Fibroblast of skin of left biceps (primary cell): ENCODE data around the gene ABHD6.
"Not testable (repeated sequence)": the region's sequence is repeated elsewhere in the genome, so short reads cannot be mapped to it uniquely, and the experiment has no call there.

ENCODE experiments used
- DNase-seq, 2 experiments: peaks; one replicate each; pipeline ENCODE4 v3.0.0-alpha.2; 2013; ENCODE audit warnings: low read depth in 2 of 2

ABHD6 gene, protein sequence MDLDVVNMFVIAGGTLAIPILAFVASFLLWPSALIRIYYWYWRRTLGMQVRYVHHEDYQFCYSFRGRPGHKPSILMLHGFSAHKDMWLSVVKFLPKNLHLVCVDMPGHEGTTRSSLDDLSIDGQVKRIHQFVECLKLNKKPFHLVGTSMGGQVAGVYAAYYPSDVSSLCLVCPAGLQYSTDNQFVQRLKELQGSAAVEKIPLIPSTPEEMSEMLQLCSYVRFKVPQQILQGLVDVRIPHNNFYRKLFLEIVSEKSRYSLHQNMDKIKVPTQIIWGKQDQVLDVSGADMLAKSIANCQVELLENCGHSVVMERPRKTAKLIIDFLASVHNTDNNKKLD

DNA sequence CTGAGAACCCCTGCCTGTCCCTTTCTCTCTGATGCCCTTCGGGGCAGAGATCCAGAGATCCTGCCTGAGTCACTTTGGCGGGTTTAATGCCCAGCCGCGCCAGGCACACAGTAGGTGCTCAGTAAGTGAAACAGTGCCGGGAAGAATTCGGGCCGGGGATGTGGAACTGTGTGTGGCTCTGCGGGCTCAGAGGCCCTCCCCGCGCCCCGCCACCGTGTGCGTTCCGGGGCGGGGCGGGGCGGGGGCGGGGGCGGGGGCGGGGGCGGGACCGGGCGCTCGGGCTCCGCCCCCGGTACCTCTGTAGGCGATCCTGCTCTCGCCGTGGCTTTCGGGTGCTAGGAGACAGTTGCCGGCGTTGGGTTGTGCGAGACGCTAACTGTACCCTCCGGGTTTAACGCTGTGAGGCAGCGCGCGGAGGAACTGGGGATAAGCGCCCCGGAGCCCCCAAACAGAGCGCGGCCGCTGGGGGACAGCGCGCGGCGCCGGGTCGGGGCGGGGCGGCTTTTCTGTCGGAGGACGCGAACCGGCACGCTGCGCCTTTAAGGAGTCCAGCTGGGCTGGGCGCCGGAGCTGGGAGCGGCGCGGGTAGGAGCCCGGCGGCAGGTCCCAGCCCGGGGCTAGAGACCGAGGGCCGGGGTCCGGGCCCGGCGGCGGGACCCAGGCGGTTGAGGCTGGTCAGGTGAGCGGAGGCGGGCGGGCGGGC lies at the start of gene ABHD6:
Gene ABHD6, plus strand, starts transcription at position 555 of the 703 bp plus-strand sequence. CDS start 18,795 bp downstream, outside the sequence.
- DNase-seq: peak; percentile 22 to 33

DNA sequence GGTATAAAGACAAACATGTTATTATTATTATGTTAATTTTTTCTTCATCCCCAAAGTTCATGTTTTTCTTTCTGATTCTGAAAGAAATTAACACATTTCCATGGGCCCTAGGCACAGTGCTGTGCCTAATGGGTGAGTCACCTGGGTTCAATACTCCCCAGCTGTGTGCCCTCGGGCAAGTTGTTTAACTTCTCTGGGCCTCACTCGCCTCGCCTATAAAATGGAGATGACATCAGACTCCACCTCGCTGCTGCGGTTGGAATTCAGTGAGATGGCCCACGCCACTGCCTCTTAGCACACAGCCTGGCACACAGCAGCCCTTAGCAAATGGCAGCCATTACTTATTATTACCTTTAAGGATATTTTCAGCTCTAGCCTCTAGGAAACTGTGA lies 49.4 kb upstream of the ABHD6 start:
- no peak for DNase-seq

DNA sequence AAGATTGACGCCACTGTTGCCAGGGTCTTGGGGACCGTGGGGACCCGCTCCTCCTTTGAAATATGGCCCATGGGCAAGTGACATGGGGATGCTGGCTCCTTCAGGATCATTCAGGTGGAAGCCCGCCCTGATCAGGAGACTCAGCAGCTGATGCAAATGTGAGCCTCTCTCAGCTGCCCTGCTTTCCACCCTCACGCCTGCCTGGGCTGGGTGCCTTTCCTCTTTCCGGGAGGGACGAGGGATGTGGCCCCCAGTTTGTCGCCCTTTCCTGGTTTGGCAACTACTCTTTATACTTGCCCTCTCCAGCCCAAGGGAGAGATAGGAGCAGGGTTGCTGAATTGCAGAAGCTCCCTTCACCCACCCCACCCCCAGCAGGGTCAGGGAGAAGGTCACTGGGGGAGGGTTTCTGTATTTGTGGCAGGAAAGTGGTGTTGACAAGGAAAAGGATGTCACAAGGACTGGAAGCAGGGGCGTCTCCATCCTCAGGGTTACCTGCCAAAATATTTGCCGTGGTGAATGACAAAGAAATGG lies 48.6 kb upstream of the ABHD6 start:
- DNase-seq: no peak

DNA sequence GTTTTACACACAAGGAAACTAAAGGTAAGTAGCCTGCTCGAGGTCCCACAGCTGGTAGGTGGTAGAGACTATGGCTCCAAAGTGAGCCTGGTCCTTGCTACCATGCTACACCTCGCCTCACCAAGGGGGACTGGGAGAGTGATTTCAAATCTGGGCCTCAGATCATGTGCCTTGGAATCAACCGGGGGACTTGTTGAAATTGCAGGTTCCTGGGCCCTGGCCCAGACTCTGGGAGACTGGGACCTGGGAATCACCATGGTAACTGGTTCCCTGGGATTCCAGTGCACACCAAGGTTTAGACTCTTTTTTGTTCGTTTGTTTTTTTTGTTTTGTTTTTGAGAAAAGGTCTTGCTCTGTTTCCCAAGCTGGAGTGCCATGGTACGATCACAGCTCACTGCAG lies 47.9 kb upstream of the ABHD6 start:
- DNase-seq: no peak

DNA sequence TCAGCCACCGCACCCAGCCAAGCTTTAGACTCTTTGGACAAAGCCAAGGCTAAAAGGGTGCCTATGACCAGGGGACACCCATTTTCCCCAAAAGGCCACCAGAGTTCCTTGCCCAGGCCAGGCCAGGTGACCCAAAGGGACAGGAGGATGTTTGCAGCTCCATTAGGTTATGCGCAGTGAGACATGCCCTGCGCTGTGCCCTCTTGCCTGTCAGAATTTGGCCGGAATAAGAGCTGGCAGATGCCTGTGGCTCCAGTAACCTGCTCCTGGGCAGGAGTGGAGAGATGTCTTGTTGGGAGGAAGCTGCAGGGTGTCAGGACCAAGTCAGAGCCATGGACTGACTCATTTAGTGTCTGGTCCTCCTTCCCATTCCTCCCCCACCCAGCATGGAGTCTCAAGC lies 47.3 kb upstream of the ABHD6 start:
- DNase-seq: no peak

DNA sequence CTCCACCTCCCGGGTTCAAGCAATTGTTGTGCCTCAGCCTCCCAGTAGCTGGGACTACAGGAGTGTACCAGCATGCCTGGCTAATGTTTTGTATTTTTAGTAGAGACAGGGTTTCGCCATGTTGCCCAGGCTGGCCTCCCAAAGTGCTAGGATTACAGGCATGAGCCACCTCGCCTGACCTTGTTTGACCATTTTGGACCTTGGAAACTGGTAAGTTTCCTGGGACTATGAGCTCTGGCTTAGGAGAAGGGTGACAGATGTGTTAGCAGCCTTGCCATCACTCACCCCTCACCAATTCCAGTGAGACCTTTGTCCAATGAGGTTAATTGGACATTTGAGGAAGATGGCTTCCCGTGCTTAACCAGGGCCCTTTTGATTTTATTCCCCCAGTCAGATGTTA lies 46.7 kb upstream of the ABHD6 start:
- no peak for DNase-seq

DNA sequence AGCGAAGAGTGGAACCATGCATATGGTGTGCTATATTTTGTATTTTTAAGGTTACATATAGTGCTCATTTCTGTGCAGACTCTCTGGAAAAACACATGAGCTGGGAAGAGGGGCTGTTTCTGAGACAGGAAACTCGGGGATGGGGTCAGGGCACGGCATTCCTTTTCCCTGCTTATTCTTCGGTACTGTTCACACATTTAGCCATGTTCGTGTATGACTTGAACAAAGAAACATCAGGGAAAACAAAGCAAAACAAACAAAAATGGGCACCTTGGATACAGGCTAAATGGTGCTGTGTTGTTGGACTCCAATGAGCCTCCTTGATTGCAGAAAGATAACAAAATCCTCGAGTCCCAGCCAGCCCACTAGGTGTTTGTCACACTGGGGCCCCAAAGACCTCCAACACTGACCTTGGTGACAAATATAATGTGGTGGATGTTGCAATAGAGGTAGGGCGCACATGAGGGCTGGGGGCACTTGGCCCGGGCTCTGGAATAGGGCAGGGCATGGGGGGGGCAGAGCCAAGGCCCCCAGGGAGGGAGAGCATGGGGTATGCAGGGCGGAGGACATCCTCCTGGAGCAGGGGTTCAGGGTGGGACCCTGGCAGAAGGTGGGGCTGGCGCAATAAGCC lies 46.1 kb upstream of the ABHD6 start:
- no peak for DNase-seq

DNA sequence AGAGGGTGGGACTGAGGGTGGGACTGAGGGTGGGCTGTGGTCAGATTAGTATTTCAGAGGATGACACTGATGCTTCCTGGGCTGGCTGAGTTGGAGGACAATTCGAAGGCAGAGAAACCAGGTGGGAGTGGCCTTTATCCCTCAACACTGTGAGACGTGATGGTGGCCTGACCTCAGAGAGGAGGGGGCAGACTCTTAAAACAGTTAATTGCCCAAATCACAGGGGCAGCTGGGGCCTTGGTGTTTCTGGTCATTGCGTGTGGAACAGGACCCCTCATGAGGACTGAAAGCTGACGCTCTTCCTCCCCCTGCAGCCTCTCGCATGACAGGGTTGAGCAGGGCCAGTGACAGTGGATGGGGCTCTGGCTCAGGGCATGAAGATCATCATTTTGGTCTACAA lies 45.5 kb upstream of the ABHD6 start:
- DNase-seq: no peak

DNA sequence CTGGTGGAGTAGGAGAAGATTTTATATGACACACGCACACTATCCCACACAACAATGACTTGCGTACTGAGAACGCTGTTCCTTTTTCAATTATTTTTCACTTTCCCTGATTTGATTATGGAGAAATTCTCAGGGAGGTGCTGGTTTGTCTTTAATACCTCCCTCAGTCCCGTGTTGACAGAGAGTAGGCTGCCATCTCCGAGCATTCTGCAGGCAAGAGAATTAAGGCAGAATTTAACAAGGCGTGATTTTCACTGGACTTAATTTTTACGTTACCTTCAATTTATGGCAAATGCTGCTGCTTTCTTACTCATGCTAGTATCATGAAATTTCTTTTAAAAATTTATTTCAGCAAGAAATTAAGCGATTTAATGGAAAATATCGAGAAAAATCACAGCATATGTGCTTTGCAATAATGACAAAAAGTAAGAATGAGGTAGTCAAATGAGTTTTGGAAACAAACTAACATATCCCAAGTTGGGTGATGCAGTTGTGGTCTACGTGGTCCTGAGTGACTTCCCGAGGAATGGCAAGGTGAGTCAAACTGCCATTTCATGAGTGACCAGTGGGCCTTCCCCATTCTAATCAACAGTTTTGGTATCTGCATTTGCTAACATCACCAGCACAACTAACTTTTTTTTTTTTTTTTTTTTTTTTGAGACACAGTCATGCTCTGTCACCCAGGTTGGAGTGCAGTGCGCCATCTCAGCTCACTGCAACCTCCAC lies 43.7 kb upstream of the ABHD6 start:
- no peak for DNase-seq

DNA sequence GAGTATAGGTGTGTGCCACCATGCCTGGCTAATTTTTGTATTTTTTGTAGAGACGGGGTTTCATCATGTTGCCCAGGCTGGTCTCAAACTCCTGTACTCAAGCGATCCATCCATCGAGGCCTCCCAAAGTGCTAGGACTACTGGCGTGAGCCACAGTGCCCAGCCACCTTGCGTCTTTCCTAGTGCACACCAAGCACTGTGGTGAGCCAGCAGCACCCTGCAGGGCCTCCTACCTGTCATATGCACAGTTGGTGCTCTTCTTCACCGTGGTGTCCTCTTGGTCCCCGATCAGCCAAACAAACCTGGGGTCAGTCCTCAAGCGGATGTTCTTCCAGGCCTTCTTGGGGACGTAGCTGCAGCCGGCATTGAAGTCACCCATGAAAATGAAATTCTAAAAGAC lies 40.0 kb upstream of the ABHD6 start:
- DNase-seq: no peak

DNA sequence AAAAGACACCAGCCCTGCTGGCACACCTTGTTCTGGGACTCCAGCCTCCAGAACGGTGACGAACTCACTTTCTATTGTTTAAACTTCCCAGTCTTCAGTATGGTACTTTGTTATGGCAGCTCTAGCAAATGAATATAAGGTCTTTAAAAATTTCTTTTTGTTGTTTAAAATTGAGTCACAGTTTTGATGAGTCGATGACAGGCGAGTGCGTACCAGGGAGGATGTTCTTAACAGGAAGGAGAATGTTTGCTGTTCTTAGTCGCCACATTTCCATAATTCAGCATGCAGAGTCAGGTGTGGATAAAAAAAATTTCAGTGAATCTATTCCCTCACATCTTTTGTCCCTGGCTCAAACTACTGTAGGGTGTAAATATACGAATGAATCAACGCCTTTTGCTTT lies 39.2 kb upstream of the ABHD6 start:
- DNase-seq: no peak

DNA sequence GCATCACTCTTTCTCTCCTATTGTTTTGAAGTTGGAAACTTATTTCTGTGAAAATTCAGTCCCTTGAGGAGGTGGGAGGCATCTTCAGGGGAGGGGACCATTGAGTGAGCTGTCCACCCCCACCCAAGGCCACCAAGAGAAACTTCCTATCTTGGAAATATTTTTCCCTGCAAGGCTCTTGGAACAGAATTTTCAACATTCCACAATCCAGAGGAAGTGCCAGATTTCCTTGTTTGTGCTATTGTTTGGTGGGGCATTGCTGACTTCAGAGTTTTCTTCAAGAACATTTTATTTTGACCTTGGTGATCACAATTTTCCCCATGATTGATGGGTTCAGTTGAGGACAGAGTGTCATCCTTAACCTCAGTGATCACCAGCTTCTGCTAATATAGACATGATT lies 38.8 kb upstream of the ABHD6 start:
- no peak for DNase-seq

DNA sequence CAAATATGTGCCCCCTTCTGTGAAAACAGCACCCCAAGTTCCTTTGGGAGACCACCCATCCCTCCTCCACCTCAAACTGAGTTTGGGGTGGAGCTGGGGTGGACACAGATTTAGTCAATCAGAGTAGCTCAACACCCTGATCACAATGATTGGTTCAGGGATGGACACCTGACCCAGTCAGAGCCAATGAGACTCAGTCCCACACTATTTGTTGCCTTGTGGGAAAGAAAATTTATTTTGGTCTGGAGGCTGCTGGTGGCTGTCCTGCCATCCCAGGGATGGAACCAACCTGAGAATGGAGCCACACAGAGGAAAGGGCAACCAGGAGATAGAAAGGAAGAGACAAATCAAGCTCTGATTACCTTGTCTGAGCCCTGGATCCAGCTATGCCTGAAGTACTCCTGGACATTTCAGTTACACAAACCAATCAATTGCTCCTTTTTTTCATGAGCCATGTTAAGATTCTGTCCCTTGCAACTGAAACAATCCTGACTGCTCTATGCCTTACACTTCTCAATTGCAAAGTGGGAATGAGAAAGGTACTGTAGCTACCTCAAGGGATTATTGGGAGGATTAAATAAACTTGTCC lies 37.4 kb upstream of the ABHD6 start:
- no peak for DNase-seq

DNA sequence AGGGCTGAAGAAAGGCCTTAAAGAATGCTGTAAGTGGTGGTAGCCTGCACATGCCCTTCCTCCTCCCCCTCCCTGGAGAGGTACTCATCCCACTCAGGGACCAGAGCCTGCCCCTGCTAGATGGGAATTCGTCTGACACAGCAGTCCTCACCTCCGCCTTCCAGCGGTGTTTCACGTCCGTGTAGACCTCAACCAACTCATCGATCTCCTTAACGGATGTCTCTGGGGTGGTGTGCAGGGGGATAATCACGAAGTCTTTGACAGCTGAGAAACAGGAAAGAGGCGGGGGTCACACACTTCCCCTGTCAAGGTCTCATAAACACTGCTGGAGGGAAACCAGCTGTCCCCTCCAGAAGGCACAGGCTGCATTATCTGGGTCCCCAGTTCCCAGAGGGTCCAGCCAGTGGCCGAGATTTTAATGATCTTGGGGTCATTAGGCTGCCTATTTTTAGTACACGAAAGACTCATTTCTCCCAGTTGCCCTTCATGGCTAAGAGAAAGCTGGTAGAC lies 36.7 kb upstream of the ABHD6 start:
- no peak for DNase-seq

DNA sequence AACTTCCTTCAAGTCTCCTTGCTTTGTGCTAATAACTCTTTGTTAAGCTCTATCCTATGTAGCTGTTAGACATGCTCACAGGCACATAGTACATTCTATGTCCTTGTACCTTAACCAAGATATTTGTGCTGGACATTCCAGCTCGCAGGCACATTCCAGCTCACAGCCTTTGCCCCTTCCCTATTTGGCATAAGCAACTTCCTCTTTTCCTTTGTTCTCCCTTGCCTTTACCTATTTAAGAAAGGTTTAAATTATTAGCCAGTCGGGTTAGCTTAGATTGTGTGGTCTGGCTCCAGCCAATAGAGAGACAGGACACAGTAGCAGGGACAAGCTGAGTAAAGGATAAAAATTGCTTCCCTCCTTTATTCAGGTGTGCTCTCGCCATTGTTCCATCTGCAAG lies 36.1 kb upstream of the ABHD6 start:
- DNase-seq: not testable (repeated sequence)

DNA sequence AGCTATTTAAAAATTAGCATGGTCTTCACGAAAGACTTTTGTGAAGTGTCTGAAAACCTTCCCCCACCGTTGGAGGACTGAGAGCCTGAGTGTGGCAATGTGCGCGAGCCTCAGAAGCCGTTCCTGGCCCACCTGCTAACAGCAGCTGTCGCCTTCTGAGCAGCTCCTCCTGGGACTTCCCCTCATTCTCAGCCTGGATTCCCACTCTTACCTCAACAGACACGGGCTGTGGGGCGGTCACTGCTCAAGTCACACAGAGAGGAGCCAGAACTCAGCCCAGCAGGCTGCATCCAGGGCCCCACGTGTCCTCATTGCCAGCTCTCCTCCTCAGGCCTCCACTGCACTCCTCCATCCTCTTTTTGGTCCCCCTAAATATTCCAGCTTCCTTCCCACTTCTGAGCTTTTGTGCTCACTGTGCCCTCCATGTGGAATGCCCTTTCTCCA lies 34.7 kb upstream of the ABHD6 start:
- no peak for DNase-seq

DNA sequence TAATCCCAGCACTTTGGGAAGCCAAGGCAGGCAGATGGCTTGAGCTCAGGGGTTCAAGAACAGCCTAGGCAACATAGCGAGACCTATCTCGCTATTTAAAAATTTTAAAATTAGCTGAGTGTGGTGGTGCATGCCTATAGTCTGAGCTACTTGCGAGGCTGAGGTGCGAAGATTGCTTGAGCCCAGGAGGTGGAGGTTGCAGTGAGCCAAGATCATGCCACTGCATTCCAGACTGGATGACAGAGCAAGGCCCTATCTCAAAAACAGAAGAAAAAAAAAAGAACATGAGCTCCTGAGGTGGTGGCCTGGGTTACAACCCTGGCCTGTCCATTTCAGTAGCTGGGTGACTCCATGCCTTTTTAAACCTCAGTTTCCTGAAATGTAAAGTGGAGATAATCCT lies 34.1 kb upstream of the ABHD6 start:
- DNase-seq: no peak

DNA sequence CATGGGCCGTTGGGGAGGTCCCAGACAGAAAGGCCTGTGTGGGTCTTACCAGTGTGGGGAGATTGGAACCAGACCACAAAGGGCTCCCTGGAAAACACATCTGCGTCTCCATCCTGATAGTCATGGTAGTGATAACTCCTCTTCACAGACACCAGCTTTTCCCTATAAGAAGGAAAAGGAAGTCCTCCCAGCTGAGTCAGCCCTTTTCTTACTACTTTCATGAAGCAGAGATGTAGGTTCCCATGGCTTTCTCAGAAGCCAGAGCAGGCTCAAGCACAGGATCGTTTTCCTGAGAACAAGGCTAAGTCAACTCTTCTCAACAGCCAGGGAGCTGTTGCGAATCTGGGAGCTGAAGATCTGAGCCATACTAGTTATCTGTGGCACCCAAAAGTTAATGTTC lies 32.9 kb upstream of the ABHD6 start:
- DNase-seq: no peak

DNA sequence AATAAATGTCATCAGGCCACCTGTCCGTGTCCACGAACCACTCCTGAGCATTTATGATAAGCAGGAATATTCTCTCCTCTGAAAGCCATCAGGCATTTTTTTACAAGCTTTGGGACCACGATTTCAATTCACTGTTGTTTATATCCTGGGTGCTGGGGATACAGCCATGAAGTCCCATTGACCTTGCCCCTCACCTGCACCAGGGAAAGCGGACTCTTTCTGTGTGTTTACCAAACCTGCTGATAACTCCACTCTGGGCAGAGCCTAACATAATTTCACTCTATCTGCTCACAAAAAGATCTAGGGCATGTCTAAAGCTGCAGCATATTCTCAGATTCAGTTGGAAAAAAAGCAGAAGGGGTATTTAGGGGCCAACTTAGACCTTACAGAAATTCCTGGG lies 31.6 kb upstream of the ABHD6 start:
- DNase-seq: no peak

DNA sequence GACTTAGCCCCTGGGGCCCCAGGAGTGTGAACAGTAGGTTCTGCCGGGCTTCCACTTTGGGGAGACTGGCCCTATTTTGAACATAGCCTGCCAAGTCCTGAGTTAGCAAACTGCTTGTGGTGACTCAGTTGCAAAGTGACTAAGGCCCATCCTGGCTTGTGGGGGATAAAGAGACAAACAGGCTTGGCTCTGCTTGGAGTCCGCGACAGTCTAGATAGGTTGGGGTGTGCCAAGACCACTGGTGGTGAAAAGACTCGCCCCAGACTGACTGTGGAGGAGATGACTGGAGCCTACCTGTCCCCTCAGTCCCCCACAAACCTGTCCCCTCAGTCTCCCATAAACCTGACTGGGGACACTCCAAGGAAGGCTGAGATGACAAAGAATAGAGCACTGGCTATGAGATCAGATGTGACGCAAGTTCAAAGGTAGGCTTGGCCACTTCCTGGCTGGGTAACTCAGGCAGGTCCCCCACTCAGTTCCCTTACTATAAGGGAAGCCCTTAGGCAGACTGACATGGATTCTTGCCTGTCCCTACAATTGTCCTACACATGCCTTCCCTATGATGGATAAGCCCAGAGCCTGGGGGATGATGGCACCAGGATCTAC lies 31.1 kb upstream of the ABHD6 start:
- no peak for DNase-seq

DNA sequence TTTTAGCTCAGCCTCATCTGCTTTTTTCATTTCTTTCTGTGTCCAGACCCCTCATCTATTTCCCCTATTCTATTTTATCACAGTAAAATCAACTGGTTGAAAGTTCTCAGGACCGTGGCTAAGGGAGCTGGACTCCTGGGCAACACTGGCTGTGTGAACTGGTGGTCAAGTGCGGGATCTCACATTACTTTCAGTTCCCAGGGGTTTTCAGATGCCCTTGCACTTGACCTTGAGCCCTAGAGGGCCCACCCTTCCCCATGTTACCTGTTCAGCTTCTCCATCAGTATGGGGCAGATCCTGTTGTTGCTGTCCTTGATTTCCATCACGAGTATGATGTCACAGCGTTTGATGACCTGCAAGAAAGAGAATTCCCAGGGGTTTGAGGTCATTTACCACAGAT lies 29.6 kb upstream of the ABHD6 start:
- no peak for DNase-seq
